ENCODE measurements around the gene SIK1. TPM values are rescaled to one million over a fixed set of nuclear protein-coding genes. Genes with fewer than 3 reads are reported as not detected.

Gene SIK1
- total and polyA plus RNA-seq, 2 experiments from 2014 or later, result 0.31 to 1.1 TPM

- H2AFZ ChIP-seq, result no peak overlapping the region
- H3K9me3 Mint-ChIP-seq, result no peaks in the 10 kb centered on the region
- H3K27ac ChIP-seq (ENCODE audit: low read depth), result no peak overlapping the region
- no peaks in the 10 kb centered on the region for H3K9me2 ChIP-seq (ENCODE audit: insufficient read depth)
- TF ChIP-seq JUNB (IDR thresholded peaks at IDR 0.05; ENCODE audit: unreplicated experiment) (no peak), POLR2AphosphoS5 (IDR thresholded peaks at IDR 0.05; ENCODE audit: low read depth) (no peak), STAT1 (IDR thresholded peaks at IDR 0.05; ENCODE audit: unreplicated experiment) (no peak), ZNF331 (CRISPR knock-in tag; IDR thresholded peaks at IDR 0.05; ENCODE audit: low read depth) (no peak), CREB1 (CRISPR knock-in tag; IDR thresholded peaks at IDR 0.05; ENCODE audit: low read depth) (no peak), ZNF114 (CRISPR knock-in tag; IDR thresholded peaks at IDR 0.05) (no peak), EZH2phosphoT487 (IDR thresholded peaks at IDR 0.05; ENCODE audit: unreplicated experiment) (no peak), CTCF (conservative IDR thresholded peaks at IDR 0.05; ENCODE audit: low read depth in 2 of 2) (no peak), EZH2 (IDR thresholded peaks at IDR 0.05; ENCODE audit: low read depth, unreplicated experiment) (no peak)
- no peaks in the 10 kb centered on the region for H4K20me1 ChIP-seq (replicated peaks; ENCODE audit: insufficient read depth)
- H3K36me3 ChIP-seq (ENCODE audit: insufficient read depth), result no peaks in the 10 kb centered on the region
- H3K27me3 Mint-ChIP-seq (ENCODE audit: insufficient read depth, low read depth, poor library complexity), result peaks cover 12% of the 10 kb centered on the region
- no peaks in the 10 kb centered on the region for H3K27me3 ChIP-seq (ENCODE audit: insufficient read depth)
- H3K4me2 ChIP-seq, result no peak overlapping the region
- peaks cover 20% of the 10 kb centered on the region for H3K4me1 Mint-ChIP-seq
- H3K36me3 Mint-ChIP-seq (ENCODE audit: low read depth), result no peaks in the 10 kb centered on the region
- H3K4me3 Mint-ChIP-seq, result no peak overlapping the region
- no peak overlapping the region for H3K27ac Mint-ChIP-seq
- no peak overlapping the region for H3K4me3 ChIP-seq
- peaks cover 7% of the 10 kb centered on the region; the same call in 1 of the 2 replicates for H3K4me1 ChIP-seq (ENCODE audit: insufficient read depth)
- H3F3A ChIP-seq (replicated peaks; ENCODE audit: low read depth), result no peaks in the 10 kb centered on the region
- ATAC-seq (no peak), DNase-seq (ENCODE audit: low spot score) (no peak)
- H3K79me2 ChIP-seq (replicated peaks; ENCODE audit: insufficient read depth), result no peaks in the 10 kb centered on the region
Measured at GRCh38 chr21:43373362-43374227, 53.3 kb downstream of the SIK1 start.

GRCh38 chr21:43372663-43373361 lies 54.1 kb downstream of the SIK1 start:
- no peak overlapping the region for H2AFZ ChIP-seq
- TF ChIP-seq ETS1 (IDR thresholded peaks at IDR 0.05) (no peak), CTCF (conservative IDR thresholded peaks at IDR 0.05; ENCODE audit: low read depth in 2 of 2) (no peak), CREB1 (CRISPR knock-in tag; IDR thresholded peaks at IDR 0.05; ENCODE audit: low read depth) (no peak), REST (IDR thresholded peaks at IDR 0.05; ENCODE audit: unreplicated experiment) (no peak)

More at GRCh38 chr21:43372663-43373361, 54.1 kb downstream of the SIK1 start:
- H3F3A ChIP-seq (replicated peaks; ENCODE audit: low read depth), result no peaks in the 10 kb centered on the region
- H3K4me3 ChIP-seq, result no peak overlapping the region
- H3K4me3 Mint-ChIP-seq, result no peak overlapping the region
- H3K27me3 Mint-ChIP-seq (ENCODE audit: insufficient read depth, low read depth, poor library complexity), result peaks cover 13% of the 10 kb centered on the region
- H3K36me3 ChIP-seq (ENCODE audit: insufficient read depth), result no peaks in the 10 kb centered on the region
- no peaks in the 10 kb centered on the region for H3K79me2 ChIP-seq (replicated peaks; ENCODE audit: insufficient read depth)
- H3K9me2 ChIP-seq (ENCODE audit: insufficient read depth), result no peaks in the 10 kb centered on the region
- H3K9me3 Mint-ChIP-seq, result no peaks in the 10 kb centered on the region
- no peak overlapping the region for H3K27ac Mint-ChIP-seq
- peaks cover 7% of the 10 kb centered on the region; the same call in 1 of the 2 replicates for H3K4me1 ChIP-seq (ENCODE audit: insufficient read depth)
- no peaks in the 10 kb centered on the region for H3K27me3 ChIP-seq (ENCODE audit: insufficient read depth)
- peaks cover 20% of the 10 kb centered on the region for H3K4me1 Mint-ChIP-seq
- ATAC-seq (no peak), DNase-seq (ENCODE audit: low spot score) (no peak)
- no peaks in the 10 kb centered on the region for H4K20me1 ChIP-seq (replicated peaks; ENCODE audit: insufficient read depth)
- H3K36me3 Mint-ChIP-seq (ENCODE audit: low read depth), result no peaks in the 10 kb centered on the region
- H3K4me2 ChIP-seq, result no peak overlapping the region
- no peak overlapping the region for H3K27ac ChIP-seq (ENCODE audit: low read depth)
